ENCODE data around the gene NANOS3.

The NANOS3 gene

GRCh38 chr19:13869281-13869680 lies 7.7 kb upstream of the NANOS3 start:
- Histone ChIP-seq H3K27me3 (ENCODE audit: control insufficient read depth, insufficient read depth, low read length) (peaks cover 87% of the 10 kb centered on the region), H3K36me3 (ENCODE audit: control insufficient read depth, insufficient read depth, low read length) (no peaks in the 10 kb centered on the region)

GRCh38 chr19:13870873-13871272 lies 6.1 kb upstream of the NANOS3 start:
- no peak overlapping the region for H3K27ac ChIP-seq (ENCODE audit: low read depth, low read length)
- no peaks in the 10 kb centered on the region for H3K9me3 ChIP-seq (ENCODE audit: control insufficient read depth, insufficient read depth, low read length)
- peaks cover 91% of the 10 kb centered on the region for H3K27me3 ChIP-seq (ENCODE audit: control insufficient read depth, insufficient read depth, low read length)
- H3K9ac ChIP-seq (ENCODE audit: low read depth, low read length): no peak overlapping the region
- no peaks in the 10 kb centered on the region for H3K36me3 ChIP-seq (ENCODE audit: control insufficient read depth, insufficient read depth, low read length)
- H3K4me1 ChIP-seq (ENCODE audit: control insufficient read depth, insufficient read depth, low read length): peaks cover 4% of the 10 kb centered on the region
- no peak overlapping the region for H3K4me3 ChIP-seq (ENCODE audit: low read depth, low read length)

More at GRCh38 chr19:13869281-13869680, 7.7 kb upstream of the NANOS3 start:
- Histone ChIP-seq H3K27ac (ENCODE audit: low read depth, low read length) (no peak overlapping the region), H3K4me3 (ENCODE audit: low read depth, low read length) (no peak overlapping the region), H3K9ac (ENCODE audit: low read depth, low read length) (no peak overlapping the region), H3K9me3 (ENCODE audit: control insufficient read depth, insufficient read depth, low read length) (no peaks in the 10 kb centered on the region), H3K4me1 (ENCODE audit: control insufficient read depth, insufficient read depth, low read length) (peaks cover 2% of the 10 kb centered on the region)

DNA sequence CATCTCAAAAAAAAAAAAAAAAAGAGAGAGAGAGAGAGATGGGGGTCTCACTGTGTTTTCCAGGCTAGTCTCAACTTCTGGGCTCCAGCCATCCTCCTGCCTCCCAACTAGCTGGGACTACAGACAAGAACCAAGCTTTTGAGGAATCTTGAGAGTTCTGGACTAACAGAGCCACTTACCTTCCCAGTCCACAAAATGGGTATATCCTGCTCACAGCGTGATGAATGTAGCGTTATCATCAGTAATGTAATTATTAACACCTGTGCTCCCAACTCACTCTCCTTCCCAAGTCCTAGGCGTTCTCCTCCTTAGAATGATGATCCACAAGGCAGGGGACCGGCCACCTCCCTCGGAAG lies 4.6 kb upstream of the NANOS3 start:
- Histone ChIP-seq H3K9me3 (ENCODE audit: control insufficient read depth, insufficient read depth, low read length) (no peaks in the 10 kb centered on the region), H3K27ac (ENCODE audit: low read depth, low read length) (no peak overlapping the region), H3K4me3 (ENCODE audit: low read depth, low read length) (peak overlapping the region; percentile 41; the same call in 1 of the 2 replicates), H3K27me3 (ENCODE audit: control insufficient read depth, insufficient read depth, low read length) (peaks cover 83% of the 10 kb centered on the region), H3K9ac (ENCODE audit: low read depth, low read length) (no peak overlapping the region), H3K4me1 (ENCODE audit: control insufficient read depth, insufficient read depth, low read length) (peaks cover 4% of the 10 kb centered on the region), H3K36me3 (ENCODE audit: control insufficient read depth, insufficient read depth, low read length) (no peaks in the 10 kb centered on the region)

GRCh38 chr19:13872695-13873389 lies 4.1 kb upstream of the NANOS3 start:
- Histone ChIP-seq H3K27me3 (ENCODE audit: control insufficient read depth, insufficient read depth, low read length) (peaks cover 80% of the 10 kb centered on the region), H3K4me3 (ENCODE audit: low read depth, low read length) (peak overlapping the region; percentile 41), H3K36me3 (ENCODE audit: control insufficient read depth, insufficient read depth, low read length) (no peaks in the 10 kb centered on the region), H3K27ac (ENCODE audit: low read depth, low read length) (no peak overlapping the region), H3K9me3 (ENCODE audit: control insufficient read depth, insufficient read depth, low read length) (no peaks in the 10 kb centered on the region), H3K9ac (ENCODE audit: low read depth, low read length) (no peak overlapping the region), H3K4me1 (ENCODE audit: control insufficient read depth, insufficient read depth, low read length) (peaks cover 4% of the 10 kb centered on the region)

GRCh38 chr19:13873834-13874515 lies 3.0 kb upstream of the NANOS3 start:
- H3K9ac ChIP-seq (ENCODE audit: low read depth, low read length): no peak overlapping the region
- H3K27ac ChIP-seq (ENCODE audit: low read depth, low read length): no peak overlapping the region
- H3K27me3 ChIP-seq (ENCODE audit: control insufficient read depth, insufficient read depth, low read length): peaks cover 69% of the 10 kb centered on the region
- H3K4me3 ChIP-seq (ENCODE audit: low read depth, low read length): no peak overlapping the region; the same call in 1 of the 2 replicates
- H3K36me3 ChIP-seq (ENCODE audit: control insufficient read depth, insufficient read depth, low read length): no peaks in the 10 kb centered on the region
- H3K4me1 ChIP-seq (ENCODE audit: control insufficient read depth, insufficient read depth, low read length): peaks cover 4% of the 10 kb centered on the region
- H3K9me3 ChIP-seq (ENCODE audit: control insufficient read depth, insufficient read depth, low read length): no peaks in the 10 kb centered on the region

GRCh38 chr19:13875824-13876223 lies 1.1 kb upstream of the NANOS3 start:
- H3K36me3 ChIP-seq (ENCODE audit: control insufficient read depth, insufficient read depth, low read length): no peaks in the 10 kb centered on the region
- H3K4me3 ChIP-seq (ENCODE audit: low read depth, low read length): no peak overlapping the region
- no peak overlapping the region for H3K9ac ChIP-seq (ENCODE audit: low read depth, low read length)
- H3K9me3 ChIP-seq (ENCODE audit: control insufficient read depth, insufficient read depth, low read length): no peaks in the 10 kb centered on the region
- H3K27ac ChIP-seq (ENCODE audit: low read depth, low read length): no peak overlapping the region
- peaks cover 54% of the 10 kb centered on the region for H3K27me3 ChIP-seq (ENCODE audit: control insufficient read depth, insufficient read depth, low read length)
- H3K4me1 ChIP-seq (ENCODE audit: control insufficient read depth, insufficient read depth, low read length): peaks cover 10% of the 10 kb centered on the region

DNA sequence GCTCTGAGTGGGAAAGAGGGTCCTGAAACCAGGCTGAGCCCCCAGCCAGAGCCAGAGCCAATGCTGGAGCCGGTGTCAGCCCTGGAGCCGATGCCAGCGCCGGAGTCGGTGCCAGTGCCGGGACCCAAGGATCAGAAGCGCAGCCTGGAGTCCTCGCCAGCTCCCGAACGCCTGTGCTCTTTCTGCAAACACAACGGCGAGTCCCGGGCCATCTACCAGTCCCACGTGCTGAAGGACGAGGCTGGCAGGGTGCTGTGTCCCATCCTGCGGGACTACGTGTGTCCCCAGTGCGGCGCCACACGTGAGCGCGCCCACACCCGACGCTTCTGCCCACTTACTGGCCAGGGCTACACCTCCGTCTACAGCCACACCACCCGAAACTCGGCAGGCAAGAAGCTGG lies 369 bp downstream of the NANOS3 start:
- peaks cover 19% of the 10 kb centered on the region for H3K4me1 ChIP-seq (ENCODE audit: control insufficient read depth, insufficient read depth, low read length)
- no peak overlapping the region for H3K9ac ChIP-seq (ENCODE audit: low read depth, low read length)

GRCh38 chr19:13880059-13881043 lies 3.4 kb downstream of the NANOS3 start:
- Histone ChIP-seq H3K9ac (ENCODE audit: low read depth, low read length) (peak overlapping the region; percentile 38; the same call in 1 of the 2 replicates), H3K4me1 (ENCODE audit: control insufficient read depth, insufficient read depth, low read length) (peaks cover 15% of the 10 kb centered on the region), H3K36me3 (ENCODE audit: control insufficient read depth, insufficient read depth, low read length) (no peaks in the 10 kb centered on the region), H3K4me3 (ENCODE audit: low read depth, low read length) (peak overlapping the region; percentile 20), H3K9me3 (ENCODE audit: control insufficient read depth, insufficient read depth, low read length) (no peaks in the 10 kb centered on the region), H3K27me3 (ENCODE audit: control insufficient read depth, insufficient read depth, low read length) (peaks cover 14% of the 10 kb centered on the region), H3K27ac (ENCODE audit: low read depth, low read length) (peak overlapping the region; percentile 52)

More for the DNA sequence above, 369 bp downstream of the NANOS3 start:
- Histone ChIP-seq H3K36me3 (ENCODE audit: control insufficient read depth, insufficient read depth, low read length) (no peaks in the 10 kb centered on the region), H3K9me3 (ENCODE audit: control insufficient read depth, insufficient read depth, low read length) (no peaks in the 10 kb centered on the region), H3K27me3 (ENCODE audit: control insufficient read depth, insufficient read depth, low read length) (peaks cover 40% of the 10 kb centered on the region), H3K27ac (ENCODE audit: low read depth, low read length) (no peak overlapping the region), H3K4me3 (ENCODE audit: low read depth, low read length) (no peak overlapping the region)

GRCh38 chr19:13881251-13881691 lies 4.3 kb downstream of the NANOS3 start:
- peak overlapping the region; percentile 80 for H3K27ac ChIP-seq (ENCODE audit: low read depth, low read length)

DNA sequence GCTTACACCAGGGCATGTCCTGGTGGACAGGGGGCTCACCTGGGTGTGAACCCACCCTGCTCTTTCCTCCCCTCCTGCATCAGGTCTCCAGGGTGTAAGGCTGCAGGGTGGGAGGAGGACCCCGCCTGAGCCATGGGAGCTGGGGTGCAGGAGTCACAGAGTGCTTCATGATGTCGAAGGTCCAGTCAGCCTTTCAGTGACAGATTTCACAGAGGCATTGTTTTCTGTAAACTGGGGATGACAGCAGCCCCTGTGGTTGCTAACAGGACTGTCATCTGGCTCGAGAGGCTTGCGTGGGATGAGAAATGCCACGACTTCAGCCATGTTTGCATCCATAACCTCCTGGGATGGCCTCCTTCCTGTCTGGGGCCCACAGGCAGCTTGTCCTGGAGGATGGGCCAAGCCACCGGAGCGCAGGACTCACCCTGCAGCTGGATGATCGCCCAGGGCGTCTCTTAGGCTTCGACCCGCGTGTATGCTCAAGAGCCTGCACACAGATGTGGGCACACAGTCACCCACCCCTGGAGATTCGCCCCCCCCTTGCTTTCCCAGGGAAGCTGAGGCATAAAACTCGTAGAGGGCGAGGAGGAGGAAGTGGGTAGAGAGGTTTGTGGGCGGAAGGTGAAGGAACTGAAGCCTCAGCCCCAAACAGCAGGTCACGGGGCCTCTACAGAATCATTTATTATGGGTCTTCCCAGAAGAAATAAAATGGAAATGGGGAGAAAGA lies 4.9 kb downstream of the NANOS3 start:
- H3K9ac ChIP-seq (ENCODE audit: low read depth, low read length): no peak overlapping the region
- peak overlapping the region; percentile 80 for H3K27ac ChIP-seq (ENCODE audit: low read depth, low read length)
- no peaks in the 10 kb centered on the region for H3K9me3 ChIP-seq (ENCODE audit: control insufficient read depth, insufficient read depth, low read length)
- H3K4me1 ChIP-seq (ENCODE audit: control insufficient read depth, insufficient read depth, low read length): peaks cover 15% of the 10 kb centered on the region
- peaks cover 6% of the 10 kb centered on the region; the same call in 1 of the 2 replicates for H3K27me3 ChIP-seq (ENCODE audit: control insufficient read depth, insufficient read depth, low read length)
- no peaks in the 10 kb centered on the region for H3K36me3 ChIP-seq (ENCODE audit: control insufficient read depth, insufficient read depth, low read length)
- H3K4me3 ChIP-seq (ENCODE audit: low read depth, low read length): no peak overlapping the region

More at GRCh38 chr19:13881251-13881691, 4.3 kb downstream of the NANOS3 start:
- Histone ChIP-seq H3K36me3 (ENCODE audit: control insufficient read depth, insufficient read depth, low read length) (no peaks in the 10 kb centered on the region), H3K4me3 (ENCODE audit: low read depth, low read length) (no peak overlapping the region), H3K9me3 (ENCODE audit: control insufficient read depth, insufficient read depth, low read length) (no peaks in the 10 kb centered on the region), H3K27me3 (ENCODE audit: control insufficient read depth, insufficient read depth, low read length) (peaks cover 7% of the 10 kb centered on the region; the same call in 1 of the 2 replicates), H3K4me1 (ENCODE audit: control insufficient read depth, insufficient read depth, low read length) (peaks cover 15% of the 10 kb centered on the region), H3K9ac (ENCODE audit: low read depth, low read length) (no peak overlapping the region)

Data from HUES48 (cell line).